OCI-LY3 (cell line): ENCODE results near the gene DENND1A.
A peak's percentile ranks its signal among the peaks of the same experiment; 100 is the strongest.

ENCODE experiments used
- H2AFZ ChIP-seq: fragments of 200-600, 300-600 bp; shearing (Covaris generic); 2 replicates; pipeline ENCODE4 v1.6.0; 2014; ENCODE audit warnings: antibody characterized with exemption, low read depth, low read length
- H3K27ac ChIP-seq: fragments of 200-600, 300-600 bp; sonication (generic); 2 replicates; pipeline ENCODE4 v1.5.1; 2014; ENCODE audit warnings: mild to moderate bottlenecking, low read length, moderate library complexity, mixed read lengths
- H3K27me3 ChIP-seq: fragments of 200-600, 300-600 bp; sonication (generic); 2 replicates; pipeline ENCODE4 v1.6.1; 2014; ENCODE audit warnings: low read depth, low read length, mixed read lengths
- H3K36me3 ChIP-seq: fragments of 200-600, 300-600 bp; sonication (generic); replicated peaks from 2 replicates; pipeline ENCODE3; 2014; ENCODE audit warnings: low read depth, low read length, mixed read lengths
- H3K4me1 ChIP-seq: fragments of 300-600, 200-600 bp; sonication (generic); 2 replicates; pipeline ENCODE4 v1.6.1; 2014; ENCODE audit warnings: low read length, mixed read lengths
- H3K4me2 ChIP-seq: fragments of 200-600, 300-600 bp; sonication (generic); 2 replicates; pipeline ENCODE4 v1.6.1; 2014; ENCODE audit warnings: low read length, mixed read lengths
- H3K4me3 ChIP-seq: fragments of 300-600, 200-600 bp; sonication (generic); 2 replicates; pipeline ENCODE4 v1.5.1; 2014; ENCODE audit warnings: antibody characterized with exemption, mild to moderate bottlenecking, low read length, moderate library complexity
- H3K79me2 ChIP-seq: fragments of 300-600, 200-600 bp; shearing (Covaris generic); 2 replicates; pipeline ENCODE4 v1.6.1; 2014; ENCODE audit warnings: mild to moderate bottlenecking, low read length, mixed read lengths
- H3K9ac ChIP-seq: fragments of 300-600, 200-600 bp; shearing (Covaris generic); 2 replicates; pipeline ENCODE4 v1.6.0; 2014; ENCODE audit warnings: mild to moderate bottlenecking, low read length, moderate library complexity
- H3K9me3 ChIP-seq: fragments of 200-600, 300-600 bp; shearing (Covaris generic); 2 replicates; pipeline ENCODE4 v1.6.1; 2014; ENCODE audit warnings: low read length, mixed read lengths; ENCODE audit not compliant: insufficient read depth
- H4K20me1 ChIP-seq: fragments of 200-600, 300-600 bp; sonication (generic); 2 replicates; pipeline ENCODE4 v1.6.1; 2016; ENCODE audit warnings: low read length, mixed read lengths; ENCODE audit not compliant: insufficient read depth
- EZH2phosphoT487 ChIP-seq: fragments of 200-600 bp; shearing (Covaris generic); IDR thresholded peaks from 2 replicates; pipeline ENCODE4 v1.6.1; 2018; ENCODE audit warnings: antibody characterized with exemption, mixed run types, low read depth
- TF ChIP-seq, protein P1 (sequence below): fragments of 200-600, 300-600 bp; sonication (generic); IDR thresholded peaks from 2 replicates; pipeline ENCODE4 v1.5.1; 2014; ENCODE audit warnings: antibody characterized with exemption, low read length, low read depth

DENND1A gene

DNA sequence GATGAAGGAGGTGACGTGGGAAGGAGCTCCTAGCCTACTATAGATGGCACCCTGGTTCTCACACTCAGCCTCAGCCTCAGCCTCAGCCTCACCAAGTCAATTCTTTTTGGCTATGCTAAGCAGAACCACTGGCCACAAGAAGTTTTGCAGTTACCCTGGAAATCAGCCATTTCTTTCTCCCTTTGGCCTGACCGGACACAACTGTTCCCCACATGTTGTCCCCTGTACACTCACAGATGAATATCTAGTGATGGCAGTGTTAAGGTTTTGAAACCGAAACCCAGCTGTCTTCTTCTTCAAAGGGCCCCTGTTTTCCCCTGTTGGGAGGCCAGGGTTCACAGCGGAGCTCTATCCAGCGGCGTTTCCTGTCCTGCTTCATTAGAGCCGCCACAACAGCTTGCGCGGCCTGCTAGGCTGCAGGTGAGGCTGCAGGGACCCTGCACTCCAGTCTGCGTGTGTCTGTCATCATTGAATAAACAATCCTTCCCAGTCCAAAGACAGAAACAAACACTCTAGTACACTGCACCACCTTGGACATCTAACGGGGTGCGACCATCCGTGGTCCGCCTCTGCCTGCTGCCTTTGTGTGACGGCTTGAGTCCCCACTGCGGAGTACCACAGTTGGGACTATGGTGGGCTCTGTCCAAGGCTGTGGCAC, 250.5 kb downstream of the DENND1A start:
- peak overlapping the region; percentile 31; the same call in 1 of the 2 replicates for H3K9ac ChIP-seq
- H3K27ac ChIP-seq, result peak overlapping the region; percentile 80
- H3K4me2 ChIP-seq, result peak overlapping the region; percentile 73
- peaks cover 45% of the 10 kb centered on the region for H3K4me1 ChIP-seq
- peaks cover 29% of the 10 kb centered on the region for H3K79me2 ChIP-seq
- H3K36me3 ChIP-seq, result peaks cover 6% of the 10 kb centered on the region
- peaks cover 48% of the 10 kb centered on the region for H4K20me1 ChIP-seq
- no peaks in the 10 kb centered on the region for H3K27me3 ChIP-seq
- no peaks in the 10 kb centered on the region for H3K9me3 ChIP-seq
- peak overlapping the region; percentile 53 for H3K4me3 ChIP-seq
- TF ChIP-seq EZH2phosphoT487, result no peak
- TF ChIP-seq, protein P1, sequence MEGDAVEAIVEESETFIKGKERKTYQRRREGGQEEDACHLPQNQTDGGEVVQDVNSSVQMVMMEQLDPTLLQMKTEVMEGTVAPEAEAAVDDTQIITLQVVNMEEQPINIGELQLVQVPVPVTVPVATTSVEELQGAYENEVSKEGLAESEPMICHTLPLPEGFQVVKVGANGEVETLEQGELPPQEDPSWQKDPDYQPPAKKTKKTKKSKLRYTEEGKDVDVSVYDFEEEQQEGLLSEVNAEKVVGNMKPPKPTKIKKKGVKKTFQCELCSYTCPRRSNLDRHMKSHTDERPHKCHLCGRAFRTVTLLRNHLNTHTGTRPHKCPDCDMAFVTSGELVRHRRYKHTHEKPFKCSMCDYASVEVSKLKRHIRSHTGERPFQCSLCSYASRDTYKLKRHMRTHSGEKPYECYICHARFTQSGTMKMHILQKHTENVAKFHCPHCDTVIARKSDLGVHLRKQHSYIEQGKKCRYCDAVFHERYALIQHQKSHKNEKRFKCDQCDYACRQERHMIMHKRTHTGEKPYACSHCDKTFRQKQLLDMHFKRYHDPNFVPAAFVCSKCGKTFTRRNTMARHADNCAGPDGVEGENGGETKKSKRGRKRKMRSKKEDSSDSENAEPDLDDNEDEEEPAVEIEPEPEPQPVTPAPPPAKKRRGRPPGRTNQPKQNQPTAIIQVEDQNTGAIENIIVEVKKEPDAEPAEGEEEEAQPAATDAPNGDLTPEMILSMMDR, result no peak
- H2AFZ ChIP-seq, result no peak overlapping the region

DNA sequence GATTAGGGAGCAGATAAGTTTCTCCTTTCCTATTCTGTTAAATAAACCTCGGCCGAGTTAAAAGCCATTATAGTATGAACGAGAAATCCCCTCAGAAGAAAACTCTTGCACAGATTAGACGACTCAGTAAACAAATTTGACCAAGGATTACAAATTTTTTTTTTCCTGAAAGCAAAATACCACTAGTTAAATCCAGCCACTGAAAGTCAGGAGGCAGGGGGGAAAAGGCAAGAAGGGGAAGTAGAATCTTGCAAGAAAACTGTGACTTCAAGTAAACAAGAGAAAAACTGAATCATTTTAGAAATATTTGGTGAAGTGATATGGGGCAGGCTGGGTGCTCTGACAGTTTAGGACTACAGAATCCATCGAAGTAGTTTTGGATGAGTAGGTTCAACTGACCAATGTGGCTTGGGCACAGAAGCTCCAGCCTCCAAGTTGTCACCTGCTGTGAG, 251.0 kb downstream of the DENND1A start:
- Histone ChIP-seq H3K36me3 (peaks cover 7% of the 10 kb centered on the region), H3K4me1 (peaks cover 42% of the 10 kb centered on the region), H3K4me2 (peak overlapping the region; percentile 73), H2AFZ (no peak overlapping the region), H3K9ac (peak overlapping the region; percentile 31; the same call in 1 of the 2 replicates), H3K27ac (peak overlapping the region; percentile 80), H3K9me3 (no peaks in the 10 kb centered on the region), H3K4me3 (peak overlapping the region; percentile 53), H3K27me3 (no peaks in the 10 kb centered on the region), H3K79me2 (peaks cover 24% of the 10 kb centered on the region), H4K20me1 (peaks cover 43% of the 10 kb centered on the region)
- no peak for TF ChIP-seq EZH2phosphoT487
- TF ChIP-seq, protein P1, result no peak

DNA sequence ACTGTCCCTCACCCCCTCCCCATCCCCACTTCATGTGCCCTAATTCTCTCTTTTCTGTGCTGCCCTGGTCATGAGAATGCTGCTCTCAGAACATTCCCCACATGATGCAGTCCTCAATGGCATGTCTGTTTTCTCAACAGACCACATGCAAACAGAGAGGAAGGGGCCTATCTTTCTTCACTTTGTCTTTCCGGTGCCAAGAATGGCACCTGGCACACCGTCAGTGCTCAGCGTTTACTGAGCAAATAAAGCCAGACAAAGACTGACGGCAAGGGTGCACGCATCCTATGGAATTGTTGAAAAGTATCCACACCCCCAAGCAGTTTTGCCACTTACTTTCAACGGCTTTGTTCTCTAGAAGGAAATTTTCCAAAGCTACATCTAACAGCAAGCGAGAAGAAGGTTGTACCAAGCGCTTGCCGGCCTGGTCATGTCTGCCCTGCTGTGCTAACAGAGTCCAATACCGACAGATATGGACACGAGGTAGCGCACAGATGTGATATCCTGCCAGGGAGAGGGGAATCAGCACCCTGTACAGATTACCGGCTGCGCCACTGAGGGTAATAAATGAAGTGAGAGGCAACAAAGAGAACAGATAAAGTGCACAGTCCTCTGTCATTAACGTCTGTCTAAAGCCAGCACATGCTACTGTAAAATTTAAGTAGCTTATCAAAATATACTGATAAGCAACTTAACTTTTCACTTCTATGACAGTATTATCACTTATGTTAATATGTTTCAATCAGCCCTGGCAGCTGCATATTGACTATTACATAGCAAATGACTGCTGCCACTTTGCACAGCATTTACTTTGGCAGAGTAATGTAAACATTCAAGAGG, 251.7 kb downstream of the DENND1A start:
- peak overlapping the region; percentile 73 for H3K4me2 ChIP-seq
- peaks cover 9% of the 10 kb centered on the region for H3K36me3 ChIP-seq
- H3K9me3 ChIP-seq, result no peaks in the 10 kb centered on the region
- H3K4me1 ChIP-seq, result peaks cover 42% of the 10 kb centered on the region
- H2AFZ ChIP-seq, result no peak overlapping the region
- TF ChIP-seq EZH2phosphoT487, result no peak
- TF ChIP-seq, protein P1, result no peak
- peak overlapping the region; percentile 31; the same call in 1 of the 2 replicates for H3K9ac ChIP-seq
- H3K27ac ChIP-seq, result peak overlapping the region; percentile 80
- peaks cover 24% of the 10 kb centered on the region for H3K79me2 ChIP-seq
- H3K27me3 ChIP-seq, result no peaks in the 10 kb centered on the region
- peaks cover 39% of the 10 kb centered on the region for H4K20me1 ChIP-seq
- peak overlapping the region; percentile 53 for H3K4me3 ChIP-seq

DNA sequence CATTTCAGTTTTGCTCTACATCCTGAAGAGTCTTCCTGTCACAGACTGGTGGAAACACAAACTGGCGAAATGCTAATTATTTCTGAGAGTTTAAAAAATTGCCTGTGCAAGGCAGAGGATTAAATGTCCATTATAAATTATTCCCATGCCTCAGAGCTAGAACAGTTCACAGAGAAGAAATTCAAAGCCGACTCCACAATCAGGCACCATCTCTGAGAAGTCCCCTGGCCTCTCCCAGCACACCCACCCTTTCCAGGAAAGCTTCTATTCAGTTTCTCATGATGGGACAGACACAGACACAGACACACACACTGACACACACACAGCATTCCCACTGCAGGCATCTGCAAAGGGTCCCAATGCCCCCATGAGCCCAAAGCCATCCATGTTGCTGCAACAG, 253.1 kb downstream of the DENND1A start:
- no peak overlapping the region for H3K27ac ChIP-seq
- H3K4me2 ChIP-seq, result no peak overlapping the region
- no peaks in the 10 kb centered on the region for H3K9me3 ChIP-seq
- no peak overlapping the region for H2AFZ ChIP-seq
- no peaks in the 10 kb centered on the region for H3K27me3 ChIP-seq
- H3K9ac ChIP-seq, result no peak overlapping the region
- H3K79me2 ChIP-seq, result peaks cover 24% of the 10 kb centered on the region
- peaks cover 14% of the 10 kb centered on the region for H3K36me3 ChIP-seq
- peaks cover 42% of the 10 kb centered on the region for H3K4me1 ChIP-seq
- H4K20me1 ChIP-seq, result peaks cover 31% of the 10 kb centered on the region
- no peak for TF ChIP-seq EZH2phosphoT487
- TF ChIP-seq, protein P1, result no peak
- no peak overlapping the region for H3K4me3 ChIP-seq
